A204.1 (cell line): ENCODE results near the gene VCAN.

Experiments
- FAIRE-seq: peaks from 2 replicates; lab custom pipeline; 2012; peaks lifted over from hg19 to GRCh38; lab: Jason Lieb, UNC

VCAN gene

GRCh38 chr5:83498585-83498984 lies 27.0 kb downstream of the VCAN start:
- FAIRE-seq = no peak

GRCh38 chr5:83503662-83504061 lies 32.1 kb downstream of the VCAN start:
- FAIRE-seq = no peak

DNA sequence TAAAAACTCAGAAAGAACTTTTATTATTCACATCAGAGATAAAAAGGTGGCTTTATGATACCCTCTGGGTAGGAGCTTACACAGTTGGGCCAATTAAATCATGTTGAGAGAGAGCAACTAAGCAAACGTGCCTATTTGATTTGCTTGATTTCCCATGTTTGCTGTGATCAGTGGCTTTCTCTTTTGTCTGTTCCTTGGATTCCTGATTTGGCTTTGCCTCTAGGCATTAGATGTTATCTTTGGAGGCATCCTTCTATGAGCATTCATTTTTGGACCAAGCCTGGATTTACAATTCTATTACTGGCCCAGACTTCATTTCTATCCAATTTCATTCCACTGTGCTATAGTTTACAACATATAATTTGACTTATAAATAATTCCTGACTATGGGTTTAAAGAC lies 35.9 kb downstream of the VCAN start:
- no peak for FAIRE-seq

DNA sequence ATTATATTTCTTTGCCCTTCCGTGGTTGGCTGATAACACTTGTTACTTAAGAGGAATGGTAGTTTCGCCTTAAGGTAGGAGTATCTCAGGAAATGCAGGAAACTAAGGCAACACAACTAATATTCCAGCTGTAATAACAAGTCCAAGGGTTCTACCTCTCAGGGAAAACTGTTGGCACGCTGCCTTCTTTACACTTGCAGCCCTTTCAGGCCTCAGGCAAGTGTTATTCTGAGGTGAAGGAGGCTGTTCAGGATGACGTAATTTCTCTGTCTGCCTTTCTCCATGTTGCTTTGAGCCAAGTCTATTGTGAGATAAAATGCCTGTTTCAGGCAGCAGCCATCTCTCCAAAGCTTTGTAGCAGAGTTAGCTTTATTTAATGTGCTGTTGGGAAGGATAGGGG lies 38.0 kb downstream of the VCAN start:
- FAIRE-seq = no peak

GRCh38 chr5:83510260-83510659 lies 38.7 kb downstream of the VCAN start:
- FAIRE-seq = no peak

GRCh38 chr5:83512061-83512745 lies 40.7 kb downstream of the VCAN start:
- no peak for FAIRE-seq

DNA sequence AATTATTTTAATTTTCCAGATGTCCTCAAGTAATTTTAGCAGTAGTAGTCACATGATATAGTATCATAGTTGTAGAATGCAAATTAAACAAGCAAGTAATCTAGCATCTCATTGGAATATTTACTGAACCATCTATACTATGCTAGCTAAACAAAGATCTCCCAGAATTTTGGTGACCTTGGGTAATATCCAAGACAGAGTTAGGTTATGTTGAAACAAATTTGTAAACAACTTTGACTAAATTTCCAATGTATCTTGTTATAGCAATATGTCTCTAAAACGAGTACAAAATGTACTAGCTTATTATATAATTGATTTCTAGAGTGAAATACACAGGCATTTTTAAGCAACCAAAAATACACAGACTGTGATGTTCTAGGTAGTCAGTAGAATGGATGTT lies 41.5 kb downstream of the VCAN start:
- no peak for FAIRE-seq

GRCh38 chr5:83513491-83513890 lies 41.9 kb downstream of the VCAN start:
- no peak for FAIRE-seq

DNA sequence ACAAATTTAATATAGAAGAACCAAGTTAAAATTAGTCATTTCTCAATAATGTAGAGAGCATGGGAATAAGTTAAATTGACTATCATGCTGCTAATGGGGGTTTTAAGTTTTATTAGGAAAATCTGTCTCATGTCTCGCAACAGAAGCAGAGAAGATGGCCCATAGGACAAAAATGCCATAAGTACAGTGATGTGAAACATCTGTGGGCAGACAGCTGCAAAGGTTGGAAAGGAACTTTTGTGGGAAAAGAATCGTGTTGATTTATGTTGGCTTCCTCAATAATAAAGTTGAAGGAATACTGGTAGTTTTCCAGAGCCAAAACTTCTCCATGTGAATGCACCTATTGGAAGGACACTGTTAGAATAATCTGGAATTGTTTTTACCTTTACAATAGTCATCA lies 44.8 kb downstream of the VCAN start:
- FAIRE-seq = no peak

DNA sequence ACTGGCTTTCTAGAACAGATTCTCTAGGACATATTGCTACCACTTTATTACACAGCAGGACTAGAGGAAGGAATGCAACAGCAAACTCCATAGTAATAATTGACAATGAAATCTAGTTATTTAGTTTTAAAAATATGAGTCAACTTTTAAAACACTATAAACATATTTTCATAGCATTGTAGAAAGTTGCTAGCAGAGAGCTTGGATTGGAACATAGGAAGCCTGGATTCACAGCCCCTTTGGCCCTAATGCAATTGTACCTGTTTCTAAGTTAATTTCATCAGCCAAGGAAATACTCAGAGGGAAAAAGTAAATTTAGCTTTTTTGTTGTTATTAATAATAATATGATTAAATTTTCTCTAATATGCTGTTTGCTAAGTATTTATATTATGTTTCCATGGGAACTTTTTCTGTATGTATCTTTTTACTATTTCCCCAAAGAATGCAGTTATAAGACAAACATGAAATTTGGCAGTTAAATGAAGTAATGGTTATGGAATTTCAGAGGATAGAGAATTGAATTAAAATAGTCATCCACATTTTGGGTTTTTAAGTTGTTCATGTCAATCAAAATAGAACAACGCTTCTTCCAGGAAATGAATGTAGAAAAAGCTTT lies 45.6 kb downstream of the VCAN start:
- no peak for FAIRE-seq

DNA sequence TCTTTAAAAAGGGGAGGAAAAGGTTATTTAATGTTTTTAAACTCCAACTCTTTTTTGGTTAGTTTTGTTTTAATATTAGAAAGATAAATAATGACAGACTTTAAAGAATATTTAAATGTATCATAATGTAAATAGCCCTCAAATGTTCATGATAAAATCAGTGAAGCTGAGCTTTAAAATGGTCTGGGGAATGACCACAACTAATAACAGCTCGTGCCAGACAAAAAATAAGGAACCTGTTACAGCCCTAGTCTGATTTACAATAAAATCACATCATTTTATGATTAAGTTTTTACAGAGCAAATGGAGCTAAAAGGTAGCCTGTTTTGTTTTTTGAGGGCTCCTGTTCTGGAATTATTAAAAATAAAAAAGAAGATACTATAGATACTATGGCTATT lies 46.1 kb downstream of the VCAN start:
- FAIRE-seq = no peak

GRCh38 chr5:83518319-83519061 lies 46.9 kb downstream of the VCAN start:
- no peak for FAIRE-seq

GRCh38 chr5:83522446-83522845 lies 50.9 kb downstream of the VCAN start:
- no peak for FAIRE-seq

- FAIRE-seq = no peak
Measured at GRCh38 chr5:83523929-83524328, 52.4 kb downstream of the VCAN start.

GRCh38 chr5:83524345-83524744 lies 52.8 kb downstream of the VCAN start:
- FAIRE-seq = no peak

DNA sequence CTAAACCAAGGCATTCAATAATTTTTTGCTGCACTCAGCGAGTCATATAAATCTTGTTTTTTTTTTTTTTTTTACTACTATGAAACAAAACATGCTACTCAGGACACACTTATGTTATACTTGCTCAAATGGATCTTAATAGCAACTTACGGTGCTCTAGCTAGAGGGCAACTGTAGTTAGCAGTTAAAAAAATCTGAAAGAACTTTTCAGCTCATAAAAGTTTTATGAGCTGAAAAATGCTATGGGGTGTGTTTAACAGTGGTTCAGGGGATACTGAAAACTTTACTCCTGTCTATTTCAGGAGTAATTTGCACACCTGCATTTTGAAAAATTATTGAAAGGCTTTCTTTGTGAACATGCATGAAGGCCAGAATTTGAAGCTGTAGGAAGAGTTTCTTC lies 53.4 kb downstream of the VCAN start:
- no peak for FAIRE-seq

DNA sequence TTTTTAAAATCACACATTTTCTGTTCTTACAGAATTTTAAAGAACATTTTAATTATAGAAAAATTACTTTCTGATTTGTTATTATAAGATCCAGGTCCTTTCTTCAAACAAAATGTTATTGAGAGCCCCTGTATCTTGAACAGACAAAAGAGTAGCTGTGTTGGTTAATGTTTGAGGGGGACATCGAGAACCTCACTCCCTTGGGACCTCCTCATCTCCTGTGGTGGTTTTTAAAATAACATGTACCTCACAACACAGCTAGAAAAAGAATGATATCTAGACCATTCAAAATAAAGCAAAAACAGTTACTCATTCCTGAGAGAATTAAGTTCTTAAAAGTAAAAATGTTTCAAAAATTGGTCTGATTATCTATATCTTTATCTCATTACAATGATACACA lies 54.7 kb downstream of the VCAN start:
- FAIRE-seq = no peak

DNA sequence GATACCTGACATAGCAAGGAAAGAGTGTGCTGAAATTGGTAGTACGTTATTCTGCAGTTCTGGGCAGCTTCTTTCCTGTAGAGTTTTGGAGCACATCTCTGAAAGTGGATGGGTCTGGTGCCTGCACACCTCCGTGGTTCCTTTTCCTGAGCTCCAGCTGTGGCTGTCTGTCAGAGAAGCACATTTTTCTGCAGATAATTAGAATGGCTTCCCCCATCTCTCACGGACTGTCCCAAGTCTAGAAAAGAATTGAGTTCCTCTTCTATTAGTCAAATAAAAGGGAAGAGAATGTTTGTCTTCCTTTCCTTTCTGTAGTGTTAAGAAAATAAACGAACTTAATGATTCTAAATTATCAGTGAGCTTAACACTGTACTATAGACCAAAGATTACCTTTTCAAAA lies 55.7 kb downstream of the VCAN start:
- no peak for FAIRE-seq

- FAIRE-seq = no peak
Measured at GRCh38 chr5:83527722-83528438, 56.3 kb downstream of the VCAN start.

DNA sequence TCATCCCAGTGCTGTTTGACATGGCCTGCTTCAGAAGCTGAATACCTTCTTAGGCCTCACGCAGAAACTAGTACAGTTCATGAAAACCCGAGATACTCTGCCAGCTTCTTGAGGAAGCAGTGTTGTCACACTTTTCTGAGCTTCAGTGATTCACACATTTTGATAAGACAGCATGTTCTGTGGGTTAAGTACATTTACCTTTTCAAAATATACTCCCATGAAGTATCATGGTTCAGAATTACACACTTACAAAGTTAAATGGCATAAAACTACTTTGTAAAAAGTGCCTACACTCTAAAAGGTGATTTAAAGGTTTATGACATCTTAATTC lies 56.9 kb downstream of the VCAN start:
- no peak for FAIRE-seq

DNA sequence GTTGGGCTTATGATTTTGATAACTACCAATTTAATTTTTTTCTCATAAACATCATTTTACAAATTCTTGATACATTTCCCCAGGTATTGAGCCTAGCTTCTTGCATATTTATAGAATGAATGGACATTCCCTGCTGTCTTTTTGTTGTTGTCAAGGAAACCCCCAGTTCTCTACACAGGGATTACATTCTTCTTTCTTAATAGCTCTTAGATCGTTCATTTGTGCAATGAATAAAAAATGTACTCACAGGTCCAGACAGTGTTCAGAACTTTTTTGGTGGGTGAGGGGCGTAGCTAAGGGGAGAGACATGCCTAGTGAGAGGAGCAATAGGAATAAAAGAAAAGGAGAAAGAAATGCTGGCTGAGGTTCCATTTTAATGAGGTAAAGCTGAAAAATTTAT lies 58.6 kb downstream of the VCAN start:
- no peak for FAIRE-seq

DNA sequence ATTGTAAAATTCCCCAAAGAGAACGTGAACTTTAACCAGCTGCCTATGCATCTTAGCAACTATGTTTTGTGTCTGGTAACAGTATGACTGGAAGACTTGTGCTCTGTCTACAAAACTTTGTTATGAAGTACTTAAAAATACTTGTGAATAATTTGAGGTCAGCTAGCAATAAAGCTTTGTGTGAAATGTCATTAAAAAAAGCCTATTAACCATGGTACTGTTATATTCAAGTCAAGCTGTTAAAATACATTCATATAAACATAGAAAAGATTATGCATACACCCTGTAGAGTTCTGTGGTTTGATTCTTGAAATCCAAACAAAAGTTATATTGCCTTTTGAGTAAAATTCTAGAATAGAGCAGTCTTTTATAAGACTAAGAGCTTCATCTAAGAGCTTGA lies 60.1 kb downstream of the VCAN start:
- FAIRE-seq = no peak

DNA sequence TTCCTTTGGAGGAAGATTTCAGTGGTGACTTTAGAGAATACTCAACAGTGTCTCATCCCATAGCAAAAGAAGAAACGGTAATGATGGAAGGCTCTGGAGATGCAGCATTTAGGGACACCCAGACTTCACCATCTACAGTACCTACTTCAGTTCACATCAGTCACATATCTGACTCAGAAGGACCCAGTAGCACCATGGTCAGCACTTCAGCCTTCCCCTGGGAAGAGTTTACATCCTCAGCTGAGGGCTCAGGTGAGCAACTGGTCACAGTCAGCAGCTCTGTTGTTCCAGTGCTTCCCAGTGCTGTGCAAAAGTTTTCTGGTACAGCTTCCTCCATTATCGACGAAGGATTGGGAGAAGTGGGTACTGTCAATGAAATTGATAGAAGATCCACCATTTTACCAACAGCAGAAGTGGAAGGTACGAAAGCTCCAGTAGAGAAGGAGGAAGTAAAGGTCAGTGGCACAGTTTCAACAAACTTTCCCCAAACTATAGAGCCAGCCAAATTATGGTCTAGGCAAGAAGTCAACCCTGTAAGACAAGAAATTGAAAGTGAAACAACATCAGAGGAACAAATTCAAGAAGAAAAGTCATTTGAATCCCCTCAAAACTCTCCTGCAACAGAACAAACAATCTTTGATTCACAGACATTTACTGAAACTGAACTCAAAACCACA lies 67.4 kb downstream of the VCAN start:
- no peak for FAIRE-seq
